ENCODE results near the gene NTRK2.

The NTRK2 gene

DNA sequence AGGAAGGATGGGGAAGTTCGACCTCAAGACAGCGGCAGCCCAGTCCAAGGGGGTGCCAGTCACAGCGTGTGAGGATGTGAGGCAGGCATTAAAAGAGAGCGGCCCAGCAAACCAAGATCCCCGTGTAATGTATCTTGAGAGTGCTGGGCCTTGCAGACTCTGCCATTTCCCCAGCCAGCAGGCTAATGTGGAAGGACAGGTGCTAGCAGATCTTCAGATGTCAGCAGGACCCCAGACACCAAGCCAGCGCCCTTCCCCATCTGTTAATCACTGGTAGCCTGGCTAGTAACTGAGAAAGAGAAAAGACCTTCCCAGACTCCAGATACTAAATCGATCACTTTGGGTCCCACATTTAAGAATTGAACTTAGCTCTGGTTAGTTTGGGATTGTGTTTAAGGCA is 62.2 kb downstream of the NTRK2 start:
- TF ChIP-seq IKZF3 (tag by site-specific recombination; IDR thresholded peaks at IDR 0.05) (no peak), ZNF114 (tag by site-specific recombination; IDR thresholded peaks at IDR 0.05) (no peak), ZNF292 (tag by site-specific recombination; IDR thresholded peaks at IDR 0.05; ENCODE audit: borderline replicate concordance, low read depth) (no peak), ZIC2 (tag by site-specific recombination; IDR thresholded peaks at IDR 0.05) (no peak), KLF9 (tag by site-specific recombination; IDR thresholded peaks at IDR 0.05; ENCODE audit: low read depth) (no peak), GFI1B (tag by site-specific recombination; IDR thresholded peaks at IDR 0.05) (no peak), ZNF138 (tag by site-specific recombination; IDR thresholded peaks at IDR 0.05; ENCODE audit: borderline replicate concordance) (no peak), ZNF555 (tag by site-specific recombination; conservative IDR thresholded peaks at IDR 0.05) (no peak), HOXA7 (CRISPR knock-in tag; IDR thresholded peaks at IDR 0.05; ENCODE audit: borderline replicate concordance) (no peak), ZNF354C (tag by site-specific recombination; IDR thresholded peaks at IDR 0.05; ENCODE audit: borderline replicate concordance, low read depth) (no peak), ZSCAN18 (tag by site-specific recombination; IDR thresholded peaks at IDR 0.05) (no peak), ZNF214 (tag by site-specific recombination; IDR thresholded peaks at IDR 0.05; ENCODE audit: borderline replicate concordance) (no peak), ZNF777 (tag by site-specific recombination; IDR thresholded peaks at IDR 0.05; ENCODE audit: borderline replicate concordance) (no peak), ZNF23 (tag by site-specific recombination; IDR thresholded peaks at IDR 0.05; ENCODE audit: borderline replicate concordance) (no peak), ZNF391 (tag by site-specific recombination; IDR thresholded peaks at IDR 0.05; ENCODE audit: borderline replicate concordance, low read depth) (no peak), ZNF654 (tag by site-specific recombination; IDR thresholded peaks at IDR 0.05; ENCODE audit: low read depth) (no peak)
- TF ChIP-seq, protein P1, sequence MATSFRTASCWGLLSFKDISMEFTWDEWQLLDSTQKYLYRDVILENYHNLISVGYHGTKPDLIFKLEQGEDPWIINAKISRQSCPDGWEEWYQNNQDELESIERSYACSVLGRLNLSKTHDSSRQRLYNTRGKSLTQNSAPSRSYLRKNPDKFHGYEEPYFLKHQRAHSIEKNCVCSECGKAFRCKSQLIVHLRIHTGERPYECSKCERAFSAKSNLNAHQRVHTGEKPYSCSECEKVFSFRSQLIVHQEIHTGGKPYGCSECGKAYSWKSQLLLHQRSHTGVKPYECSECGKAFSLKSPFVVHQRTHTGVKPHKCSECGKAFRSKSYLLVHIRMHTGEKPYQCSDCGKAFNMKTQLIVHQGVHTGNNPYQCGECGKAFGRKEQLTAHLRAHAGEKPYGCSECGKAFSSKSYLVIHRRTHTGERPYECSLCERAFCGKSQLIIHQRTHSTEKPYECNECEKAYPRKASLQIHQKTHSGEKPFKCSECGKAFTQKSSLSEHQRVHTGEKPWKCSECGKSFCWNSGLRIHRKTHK (tag by site-specific recombination; IDR thresholded peaks at IDR 0.05): no peak
- Histone ChIP-seq H3K27ac (ENCODE audit: extremely low read depth, low read depth, low read length) (no peak overlapping the region), H3K4me3 (ENCODE audit: low read depth, low read length) (no peak overlapping the region), H3K9me3 (ENCODE audit: control insufficient read depth, insufficient read depth, low read depth, low read length) (no peaks in the 10 kb centered on the region), H3K36me3 (ENCODE audit: control insufficient read depth in 2 of 2, insufficient read depth in 1 of 2, low read length in 2 of 2) (no peaks in the 10 kb centered on the region), H3K4me1 (ENCODE audit: control insufficient read depth, insufficient read depth, low read length) (no peaks in the 10 kb centered on the region)
- ChIA-PET CTCF (interaction anchor here (0.8 kb wide), 1 partner anchor 22 kb away, joined by 3 read pairs; no protein-coding TSS in a partner anchor), POLR2A (no interaction called here)

- Histone ChIP-seq H3K4me3 (ENCODE audit: low read depth, low read length) (no peak overlapping the region), H3K27ac (ENCODE audit: extremely low read depth, low read depth, low read length) (no peak overlapping the region), H3K9me3 (ENCODE audit: control insufficient read depth, insufficient read depth, low read depth, low read length) (no peaks in the 10 kb centered on the region), H3K4me1 (ENCODE audit: control insufficient read depth, insufficient read depth, low read length) (no peaks in the 10 kb centered on the region), H3K36me3 (ENCODE audit: control insufficient read depth in 2 of 2, insufficient read depth in 1 of 2, low read length in 2 of 2) (no peaks in the 10 kb centered on the region)
- ChIA-PET POLR2A (no interaction called here), CTCF (interaction anchor here (1.6 kb wide), 1 partner anchor 39 kb away, joined by 7 read pairs; no protein-coding TSS in a partner anchor)
- TF ChIP-seq ZNF184 (tag by site-specific recombination; IDR thresholded peaks at IDR 0.05) (no peak), ZNF76 (tag by site-specific recombination; IDR thresholded peaks at IDR 0.05; ENCODE audit: borderline replicate concordance, low read depth) (no peak), ZNF324 (tag by site-specific recombination; IDR thresholded peaks at IDR 0.05) (no peak), ZNF629 (tag by site-specific recombination; IDR thresholded peaks at IDR 0.05) (no peak), ZNF585B (tag by site-specific recombination; IDR thresholded peaks at IDR 0.05) (no peak), ZNF157 (tag by site-specific recombination; IDR thresholded peaks at IDR 0.05) (no peak), ZNF664 (tag by site-specific recombination; IDR thresholded peaks at IDR 0.05) (no peak), ZNF114 (tag by site-specific recombination; IDR thresholded peaks at IDR 0.05) (no peak), ZNF660 (tag by site-specific recombination; IDR thresholded peaks at IDR 0.05) (no peak), ZNF549 (tag by site-specific recombination; IDR thresholded peaks at IDR 0.05) (no peak), SP2 (tag by site-specific recombination; IDR thresholded peaks at IDR 0.05) (no peak), HOXD13 (CRISPR knock-in tag; IDR thresholded peaks at IDR 0.05; ENCODE audit: borderline replicate concordance) (no peak), ZFHX2 (tag by site-specific recombination; conservative IDR thresholded peaks at IDR 0.05) (no peak)
- TF ChIP-seq, protein P2, sequence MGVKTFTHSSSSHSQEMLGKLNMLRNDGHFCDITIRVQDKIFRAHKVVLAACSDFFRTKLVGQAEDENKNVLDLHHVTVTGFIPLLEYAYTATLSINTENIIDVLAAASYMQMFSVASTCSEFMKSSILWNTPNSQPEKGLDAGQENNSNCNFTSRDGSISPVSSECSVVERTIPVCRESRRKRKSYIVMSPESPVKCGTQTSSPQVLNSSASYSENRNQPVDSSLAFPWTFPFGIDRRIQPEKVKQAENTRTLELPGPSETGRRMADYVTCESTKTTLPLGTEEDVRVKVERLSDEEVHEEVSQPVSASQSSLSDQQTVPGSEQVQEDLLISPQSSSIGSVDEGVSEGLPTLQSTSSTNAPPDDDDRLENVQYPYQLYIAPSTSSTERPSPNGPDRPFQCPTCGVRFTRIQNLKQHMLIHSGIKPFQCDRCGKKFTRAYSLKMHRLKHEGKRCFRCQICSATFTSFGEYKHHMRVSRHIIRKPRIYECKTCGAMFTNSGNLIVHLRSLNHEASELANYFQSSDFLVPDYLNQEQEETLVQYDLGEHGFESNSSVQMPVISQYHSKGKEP (tag by site-specific recombination; IDR thresholded peaks at IDR 0.05): no peak
Observed at GRCh38 chr9:84736081-84736480, 66.6 kb downstream of the NTRK2 start.

All from HEK293 (cell line).